Glomerular visceral epithelial cell (primary cell): ENCODE measurements around the gene CACNB4.
"Not testable (repeated sequence)": the region's sequence is repeated elsewhere in the genome, so short reads cannot be mapped to it uniquely, and the experiment has no call there.

Experiments
- DNase-seq: peaks from one replicate; pipeline ENCODE4 v3.0.0-alpha.2; 2016; ENCODE audit errors: extremely low spot score

The CACNB4 gene

DNA sequence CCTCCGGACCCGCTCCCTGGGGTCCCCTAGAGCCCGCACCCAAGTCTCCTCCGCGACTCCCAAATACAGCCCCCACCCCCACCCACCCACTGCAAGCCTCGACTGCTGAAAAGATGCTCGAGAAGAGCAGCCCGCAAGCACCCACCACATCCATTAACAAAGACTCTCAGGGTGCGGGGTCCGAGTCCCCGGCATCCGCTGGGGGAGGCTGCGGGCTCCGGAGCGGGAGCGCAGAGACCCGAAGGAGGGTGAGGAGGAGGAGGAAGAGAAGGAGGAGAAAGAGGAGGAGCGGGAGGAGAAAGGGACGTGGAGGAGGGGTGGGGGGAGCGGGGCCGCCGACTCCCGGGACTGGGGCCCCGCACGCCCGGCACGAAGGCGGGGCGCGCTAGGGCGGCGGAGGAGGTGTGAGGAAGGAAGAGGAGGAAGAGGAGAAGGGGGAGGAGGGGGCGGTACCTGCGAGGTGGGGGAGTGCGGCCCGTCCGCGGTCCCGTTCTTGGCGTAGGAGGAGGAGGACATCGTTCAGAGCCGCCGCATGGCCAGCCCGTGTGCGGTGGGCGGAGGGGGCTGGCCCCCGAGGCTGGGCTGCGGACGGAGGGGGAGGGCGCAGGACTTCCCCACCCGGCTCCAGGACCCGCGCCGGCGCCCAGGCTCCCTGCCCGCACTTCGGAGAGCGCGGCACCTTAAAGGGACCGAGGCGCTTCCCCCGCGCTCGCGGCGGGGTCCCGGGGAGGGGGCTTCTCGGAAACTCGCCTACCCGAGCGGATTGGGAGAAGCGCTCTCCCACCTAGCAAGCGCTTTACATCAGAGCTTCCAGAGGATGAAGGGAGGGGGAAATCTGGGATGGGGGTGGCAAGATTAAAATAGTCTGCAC is at the start of gene CACNB4:
TSS of gene CACNB4 (minus strand) at position 549 of the 871 bp plus-strand sequence.
- peak; percentile 35 for DNase-seq

DNA sequence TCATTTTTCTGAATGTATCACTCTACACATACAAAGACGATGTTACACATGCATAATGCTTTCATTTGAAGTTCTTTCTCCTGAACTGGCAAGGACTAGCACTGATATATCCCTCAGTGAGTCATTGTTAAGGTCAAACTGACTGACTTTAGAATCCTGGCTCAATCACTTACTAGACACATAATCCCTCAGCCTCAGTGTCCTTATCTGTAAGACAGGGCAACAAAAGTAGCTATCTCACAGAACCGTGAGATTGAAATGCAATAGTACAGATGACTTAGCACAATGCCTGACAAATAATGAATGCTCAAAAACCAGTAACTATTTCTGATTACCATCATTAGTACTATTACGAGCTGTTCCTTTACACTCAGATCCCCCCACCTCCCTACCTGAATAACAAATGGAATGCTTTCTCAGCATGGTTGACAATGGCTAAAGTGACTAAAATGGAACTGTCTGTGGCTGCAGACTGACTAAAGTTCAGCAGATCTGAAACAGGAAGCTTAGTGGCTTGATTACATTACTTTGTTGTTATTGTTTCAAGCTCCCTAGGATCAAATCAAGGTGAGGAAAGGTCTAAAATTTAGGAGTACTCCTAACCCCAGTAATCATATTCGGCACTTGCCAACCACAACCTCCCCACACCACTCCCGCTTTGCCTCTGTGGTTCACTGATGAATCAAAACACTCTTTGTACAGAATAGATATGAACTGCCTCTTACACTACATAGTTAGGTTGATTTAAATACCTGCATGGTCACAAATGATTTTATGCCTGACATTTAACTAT is 35.8 kb upstream of the CACNB4 start:
- DNase-seq = peak; percentile 23

DNA sequence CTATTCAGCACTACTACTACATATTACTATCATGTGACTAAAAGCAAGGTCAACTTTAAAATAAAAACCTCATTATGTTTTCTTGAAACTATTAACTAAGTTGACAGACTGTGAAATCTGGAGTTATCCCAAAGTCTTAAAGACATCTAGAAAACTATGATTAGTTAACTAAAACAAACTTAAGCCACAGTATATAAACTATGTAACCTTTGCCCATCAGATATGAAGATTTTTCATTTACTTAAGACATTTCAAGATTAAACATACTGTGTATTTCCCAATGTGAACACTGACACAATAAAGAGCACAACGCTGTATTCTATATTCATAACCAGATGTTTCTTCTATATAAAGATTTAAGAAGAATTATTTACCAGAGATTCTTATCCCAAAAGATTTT is 33.5 kb upstream of the CACNB4 start:
- no peak for DNase-seq

DNA sequence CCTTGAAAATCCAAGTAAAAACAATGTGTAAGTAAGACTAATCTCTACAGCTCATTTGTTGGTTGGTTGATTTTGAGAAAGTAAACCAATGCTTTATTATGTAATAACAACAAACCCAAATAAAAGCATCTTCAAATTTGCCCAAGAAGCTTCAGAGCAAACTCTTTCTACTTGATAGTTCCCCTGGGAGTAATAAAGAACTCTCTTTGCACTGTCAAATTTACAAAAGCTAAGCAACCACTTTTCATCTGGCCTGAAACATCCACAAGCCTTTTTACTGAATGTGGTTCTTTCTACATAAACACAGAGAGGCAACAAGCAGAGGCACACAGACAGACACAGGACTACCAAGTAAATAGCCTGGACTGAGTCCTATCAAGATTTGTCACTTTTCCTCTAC is 28.8 kb upstream of the CACNB4 start:
- no peak for DNase-seq

DNA sequence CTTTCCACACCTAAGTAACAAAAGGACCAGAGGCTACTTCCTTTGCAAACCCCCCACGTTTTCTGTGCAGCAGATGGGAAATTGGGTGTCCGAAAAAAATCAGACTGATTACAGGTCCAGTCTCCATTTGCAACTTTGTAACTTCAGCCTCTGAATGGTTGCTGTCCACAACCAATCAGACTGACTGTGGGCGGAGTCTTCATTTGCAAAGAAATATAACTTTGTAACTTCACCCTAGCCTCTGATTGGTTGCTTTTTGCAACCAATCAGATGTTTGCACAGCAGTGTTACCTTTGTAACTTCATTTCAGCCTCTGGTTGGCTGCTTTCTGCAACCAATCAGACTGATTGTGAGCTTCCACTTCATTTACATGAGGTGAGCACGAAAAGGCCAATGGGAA is 27.8 kb upstream of the CACNB4 start:
- DNase-seq = no peak

DNA sequence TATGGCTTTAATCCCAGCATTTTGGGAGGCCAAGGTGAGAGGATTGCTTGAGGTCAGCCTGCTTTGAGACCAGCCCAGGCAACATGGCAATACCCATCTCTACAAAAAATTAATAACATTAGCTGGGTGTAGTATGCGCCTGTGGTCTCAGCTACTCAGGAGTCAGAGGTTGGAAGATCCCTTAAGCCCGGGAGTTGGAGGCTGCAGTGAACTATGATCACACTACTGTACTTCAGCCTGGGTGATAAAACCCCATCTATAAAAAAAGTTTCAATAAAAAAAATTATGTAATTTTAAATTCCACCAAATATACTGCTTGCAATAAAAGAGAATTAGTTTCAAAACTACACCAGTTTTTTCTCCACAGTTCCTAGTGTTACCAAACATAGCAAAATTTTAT is 23.3 kb upstream of the CACNB4 start:
- DNase-seq = no peak

DNA sequence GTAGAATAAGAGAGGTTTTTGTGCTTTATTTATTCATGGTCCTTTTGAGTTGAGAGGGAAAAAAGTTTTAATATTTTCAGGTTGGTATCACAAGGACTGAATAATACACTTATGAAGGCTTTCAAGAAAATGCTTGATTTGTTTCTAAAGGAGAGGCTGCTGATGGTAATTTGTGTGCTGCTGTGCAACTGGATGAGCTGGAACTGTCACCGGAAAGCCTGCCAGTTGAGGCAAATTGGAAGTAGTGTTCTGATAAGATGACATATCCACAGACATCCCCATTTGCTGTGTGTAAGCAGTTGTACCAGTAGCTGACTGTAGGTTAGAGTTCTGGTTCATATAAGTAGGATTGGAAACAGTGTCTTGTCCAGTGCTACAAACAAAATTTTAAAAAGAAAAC is 21.6 kb upstream of the CACNB4 start:
- DNase-seq = no peak

DNA sequence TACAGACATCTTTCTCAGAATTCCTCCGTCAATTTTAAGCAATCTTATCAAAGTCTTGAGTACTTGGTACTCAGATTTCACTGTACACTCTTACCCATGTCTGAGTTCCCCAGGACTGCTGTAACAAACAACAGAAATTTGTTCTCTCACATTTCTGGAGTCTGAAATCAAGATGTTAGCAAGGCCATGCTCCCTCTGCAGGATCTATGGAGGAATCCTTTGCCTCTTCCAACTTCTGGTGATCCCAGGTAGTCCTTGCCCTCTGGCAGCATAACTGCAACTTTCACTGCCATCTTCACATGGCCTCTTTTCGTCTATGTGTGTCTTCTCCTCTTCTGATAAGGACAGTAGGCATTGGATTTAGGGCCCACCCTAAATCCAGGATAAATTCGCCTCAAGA is 17.1 kb upstream of the CACNB4 start:
- DNase-seq = peak; percentile 14

DNA sequence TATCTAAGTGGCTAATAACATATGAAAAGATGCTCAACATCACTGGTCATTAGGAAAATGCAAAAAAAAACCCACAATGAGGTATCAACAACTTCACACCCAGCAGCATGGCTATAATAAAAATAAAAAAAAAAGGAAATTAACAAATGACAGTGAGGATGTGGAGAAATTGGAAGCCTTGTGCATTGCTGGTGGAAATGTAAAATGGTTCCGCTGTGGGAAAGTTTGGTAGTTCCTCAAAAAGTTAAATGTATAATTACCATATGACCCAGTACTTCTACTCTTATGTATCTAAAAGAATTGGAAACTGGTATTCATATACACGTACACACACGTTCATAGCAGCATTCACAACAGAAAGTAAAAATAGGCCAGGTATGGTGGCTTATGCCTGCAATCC is 15.5 kb upstream of the CACNB4 start:
- DNase-seq = no peak

DNA sequence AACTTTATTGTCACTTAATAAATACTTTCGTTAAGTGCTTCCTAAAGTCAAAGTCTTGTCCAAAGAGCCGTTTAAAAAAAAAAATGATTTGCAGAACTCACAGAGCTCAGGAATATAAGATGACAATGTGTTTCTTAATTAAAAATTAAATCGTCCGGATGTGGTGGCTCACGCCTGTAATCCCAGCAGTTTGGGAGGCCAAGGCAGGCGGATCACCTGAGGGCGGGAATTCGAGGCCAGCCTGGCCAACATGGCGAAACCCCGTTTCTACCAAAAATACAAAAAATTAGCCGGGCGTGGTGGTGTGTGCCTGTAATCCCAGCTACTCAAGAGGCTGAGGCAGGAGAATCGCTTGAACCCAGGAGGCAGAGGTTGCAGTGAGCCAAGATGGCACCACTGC is 8.3 kb upstream of the CACNB4 start:
- not testable (repeated sequence) for DNase-seq

DNA sequence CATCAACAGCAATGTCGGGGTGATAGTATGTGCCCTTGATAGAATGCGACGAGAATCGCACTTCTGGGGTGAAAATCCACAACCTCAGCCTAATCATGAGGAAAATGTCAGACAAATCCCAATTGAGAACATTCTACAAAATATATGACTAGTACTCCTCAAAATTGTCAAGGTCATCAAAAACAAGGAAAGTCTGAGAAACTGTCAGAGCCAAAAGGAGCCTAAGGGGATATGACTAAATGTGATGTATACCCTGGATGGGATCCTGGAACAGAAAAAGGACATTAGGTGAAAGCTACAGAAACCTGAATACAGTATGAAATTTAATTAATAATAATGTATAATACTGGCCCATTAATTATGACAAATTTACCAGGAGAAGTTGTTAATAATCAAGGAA is 7.6 kb upstream of the CACNB4 start:
- DNase-seq = no peak

DNA sequence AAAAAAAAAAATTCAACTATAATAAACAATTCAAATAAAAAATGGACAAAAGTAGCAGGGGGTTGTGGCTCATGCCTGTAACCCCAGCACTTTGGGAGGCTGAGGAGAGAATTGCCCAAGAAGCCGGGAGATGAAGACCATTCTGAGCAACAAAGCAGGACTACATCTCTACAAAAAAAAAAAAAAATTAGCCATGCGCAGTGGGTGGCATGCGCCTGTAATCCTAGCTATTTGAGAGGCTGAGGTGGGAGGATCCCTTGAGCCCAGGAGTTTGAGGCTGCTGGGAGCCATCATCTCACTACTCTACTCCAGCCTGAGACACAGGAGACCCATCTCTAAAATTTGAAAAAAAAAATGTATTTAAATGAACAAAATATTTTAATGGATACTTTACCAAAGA is 4.4 kb upstream of the CACNB4 start:
- DNase-seq = no peak

DNA sequence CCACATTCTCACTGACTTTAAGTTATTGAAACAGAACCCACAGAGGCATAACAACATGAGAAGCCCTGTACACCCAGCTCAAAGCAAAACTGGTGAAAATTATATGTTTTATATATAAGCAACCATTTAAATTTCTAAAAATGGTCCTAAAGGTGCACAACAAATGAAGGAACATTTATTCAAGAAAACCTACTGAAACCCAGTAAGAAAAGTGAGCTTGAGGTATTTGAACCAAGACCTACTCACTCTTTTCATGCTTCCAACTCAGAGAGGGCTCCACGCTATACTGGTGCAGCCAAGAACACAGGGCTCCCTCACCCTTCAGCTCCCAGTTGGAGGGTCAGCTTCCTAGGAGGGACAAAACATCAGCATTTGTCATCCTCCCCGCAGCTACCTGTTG is 2.1 kb upstream of the CACNB4 start:
- DNase-seq = no peak

DNA sequence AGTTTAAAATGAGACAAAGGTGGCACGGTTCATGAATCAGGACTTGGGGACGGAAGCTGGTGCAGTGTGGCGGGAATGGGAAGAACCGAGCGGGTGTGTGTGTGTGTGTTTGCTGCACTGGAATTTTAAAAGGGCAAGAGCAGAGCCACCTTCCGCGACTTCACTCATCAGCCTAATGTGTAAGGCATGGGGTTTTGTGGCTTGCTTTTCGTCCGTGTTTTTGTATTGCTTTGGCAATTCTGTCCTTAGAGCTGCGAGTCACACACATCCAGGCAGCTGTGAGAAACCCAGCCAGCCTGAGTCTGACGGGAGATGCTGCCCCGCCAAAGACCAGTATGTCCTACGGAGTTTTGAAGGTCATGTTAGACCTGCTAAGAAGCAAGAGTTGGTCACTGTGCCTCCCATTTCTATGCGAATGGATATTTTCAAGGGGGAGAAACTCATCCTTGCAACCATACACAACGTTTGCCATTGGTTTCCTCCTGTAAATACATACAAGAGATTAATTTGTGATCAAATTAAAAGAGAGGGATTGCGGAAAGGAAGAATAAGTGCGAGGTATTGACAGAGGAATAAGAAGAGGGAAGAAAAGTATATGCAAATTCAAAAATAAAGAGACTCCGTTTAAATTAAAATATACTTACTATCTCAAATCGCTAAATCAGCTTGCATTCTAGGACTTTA is 665 bp upstream of the CACNB4 start:
- peak; percentile 32 for DNase-seq

DNA sequence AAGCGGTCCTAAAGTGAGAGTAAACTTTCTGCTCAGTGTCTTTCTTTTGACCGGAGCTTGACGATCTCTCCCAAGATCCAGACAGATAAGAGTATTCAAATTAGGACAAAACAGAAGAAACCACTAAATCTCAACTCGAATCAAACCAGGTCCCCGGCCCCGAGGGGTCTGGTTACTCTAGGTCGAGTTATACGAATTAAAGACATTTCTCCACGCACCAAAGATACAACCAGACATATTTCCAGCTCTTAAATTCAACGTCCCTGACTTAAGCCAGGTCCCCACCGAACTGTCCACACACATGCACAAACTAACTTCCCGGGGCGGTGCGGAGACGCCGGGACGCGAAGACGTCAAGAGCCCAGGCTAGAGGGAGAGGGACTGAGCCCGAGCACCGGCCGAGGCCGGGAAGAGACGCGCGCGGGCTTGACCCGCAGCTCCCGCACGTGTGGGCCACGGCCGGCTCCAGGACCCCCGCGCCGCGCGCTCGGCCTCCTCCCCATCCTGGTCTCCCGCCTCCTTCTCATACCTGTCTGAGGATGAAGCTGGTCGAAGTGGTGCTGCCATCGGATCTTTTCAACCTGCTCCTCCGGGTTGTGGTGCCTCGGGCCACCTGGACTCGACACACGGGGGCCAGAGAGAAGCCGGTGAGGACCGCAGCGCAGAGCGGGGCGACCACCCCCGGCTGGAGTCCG is 896 bp downstream of the CACNB4 start:
- DNase-seq = peak; percentile 22

DNA sequence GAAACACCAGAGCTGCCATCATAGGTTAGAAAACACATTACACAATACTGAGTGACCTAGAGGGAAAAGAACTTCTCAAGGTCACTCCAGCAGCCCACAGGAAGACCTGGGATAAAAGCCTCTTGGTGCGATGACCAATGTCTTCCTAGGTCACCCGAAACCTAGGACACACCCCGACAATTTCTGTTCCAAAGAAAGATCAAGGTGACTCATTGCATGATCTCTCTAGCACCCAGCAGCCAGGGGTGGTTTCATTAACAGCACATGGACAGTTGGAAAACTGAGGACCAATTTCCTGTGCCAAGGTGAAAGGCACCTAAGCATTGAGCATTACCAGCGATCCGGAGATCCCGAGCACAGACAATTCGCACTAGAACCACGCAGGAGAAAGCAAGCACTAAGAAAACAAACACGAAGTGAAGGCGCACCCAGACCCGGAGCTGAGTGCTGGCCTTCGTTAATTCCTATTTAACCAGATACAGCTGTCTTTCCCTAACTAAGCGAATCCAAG is 1.5 kb downstream of the CACNB4 start:
- DNase-seq = peak; percentile 33

DNA sequence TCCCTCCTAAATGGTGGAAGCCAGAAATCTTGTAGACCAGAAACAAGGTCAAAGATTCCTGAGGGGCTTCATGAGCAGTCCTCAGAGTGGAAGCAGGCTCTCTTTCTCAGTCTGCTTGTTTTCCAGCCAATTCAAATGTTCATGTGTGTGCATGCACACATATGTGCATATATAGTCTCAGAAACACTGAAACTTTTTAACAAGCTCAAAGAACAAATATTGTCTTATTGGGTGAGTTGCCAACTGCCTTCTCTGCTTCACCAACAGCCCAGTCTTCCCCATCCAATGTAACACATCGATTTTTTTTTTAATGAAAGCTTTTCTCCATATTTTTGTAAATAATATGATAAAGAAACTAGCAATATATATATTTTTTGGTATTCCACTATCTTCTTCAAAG is 3.7 kb downstream of the CACNB4 start:
- no peak for DNase-seq

DNA sequence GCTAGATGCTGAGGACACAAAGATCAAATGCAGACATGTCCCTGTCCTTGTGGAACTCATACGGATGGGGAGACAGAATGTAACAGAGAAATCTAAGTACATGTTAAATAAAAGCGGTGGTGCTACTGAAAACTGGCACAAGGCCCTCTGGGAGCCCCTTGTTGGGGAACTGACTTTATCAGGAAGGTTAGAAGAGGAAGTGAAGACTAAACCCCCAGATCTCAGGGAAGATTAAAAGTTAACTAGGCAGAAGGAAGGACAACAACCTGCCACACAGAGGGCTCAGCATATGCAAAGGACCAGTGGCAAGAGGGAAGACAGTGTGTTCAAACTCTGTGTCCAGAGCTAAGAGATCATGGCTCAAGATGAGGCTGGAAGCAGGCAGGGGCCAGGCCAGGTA is 4.8 kb downstream of the CACNB4 start:
- no peak for DNase-seq

DNA sequence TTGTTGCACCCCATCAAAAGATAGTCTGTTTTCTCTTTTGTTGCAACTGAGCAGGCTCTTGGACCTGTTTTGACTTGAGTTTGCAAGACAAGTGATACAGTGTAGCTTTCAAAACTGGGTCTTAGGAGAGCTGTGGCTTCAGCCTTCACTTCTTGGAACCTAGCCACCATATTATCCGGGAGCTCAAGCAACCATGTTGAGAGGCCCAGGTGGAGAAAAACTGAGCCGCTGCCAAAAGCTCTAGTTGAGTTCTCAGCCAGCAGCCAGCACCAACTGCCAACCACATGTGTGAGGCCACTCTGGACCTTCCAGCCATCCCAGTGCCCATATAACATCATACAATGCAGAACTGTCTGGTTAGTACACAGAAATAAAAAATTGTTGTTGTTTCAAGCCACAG is 5.4 kb downstream of the CACNB4 start:
- no peak for DNase-seq

DNA sequence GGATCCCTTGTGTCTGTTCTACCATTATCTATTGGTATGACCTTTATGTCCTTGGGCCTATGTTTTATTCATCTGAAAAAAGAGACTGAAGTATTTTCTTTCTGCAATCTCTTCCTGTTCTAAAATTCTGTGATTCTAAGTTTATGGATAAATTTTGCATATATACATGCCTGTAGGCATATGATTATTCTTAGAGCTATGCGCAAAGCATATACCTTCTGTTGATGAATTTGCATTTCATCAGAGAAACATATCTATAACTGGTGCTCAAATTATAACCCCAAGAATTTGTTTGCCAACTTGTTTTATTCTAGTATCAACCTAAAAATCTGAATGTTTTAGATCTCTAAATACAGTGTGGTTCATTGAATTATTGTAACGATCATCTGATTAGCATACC is 6.7 kb downstream of the CACNB4 start:
- no peak for DNase-seq

DNA sequence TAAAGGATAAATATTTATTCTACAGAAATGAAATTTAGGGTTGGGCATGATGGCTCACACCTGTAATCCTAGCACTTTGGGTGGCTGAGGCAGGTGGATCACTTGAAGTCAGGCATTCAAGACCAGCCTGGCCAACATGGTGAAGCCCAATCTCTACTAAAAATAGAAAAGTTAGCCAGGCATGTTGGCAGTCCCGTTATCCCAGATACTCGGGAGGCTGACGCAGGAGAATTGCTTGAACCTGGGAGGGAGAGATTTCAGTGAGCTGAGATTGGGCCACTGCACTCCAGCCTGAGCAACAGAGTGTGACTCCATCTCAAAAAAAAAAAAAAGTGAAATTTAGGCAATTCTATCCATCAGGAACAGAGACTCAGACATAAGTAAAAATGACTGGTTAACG is 8.1 kb downstream of the CACNB4 start:
- not testable (repeated sequence) for DNase-seq

DNA sequence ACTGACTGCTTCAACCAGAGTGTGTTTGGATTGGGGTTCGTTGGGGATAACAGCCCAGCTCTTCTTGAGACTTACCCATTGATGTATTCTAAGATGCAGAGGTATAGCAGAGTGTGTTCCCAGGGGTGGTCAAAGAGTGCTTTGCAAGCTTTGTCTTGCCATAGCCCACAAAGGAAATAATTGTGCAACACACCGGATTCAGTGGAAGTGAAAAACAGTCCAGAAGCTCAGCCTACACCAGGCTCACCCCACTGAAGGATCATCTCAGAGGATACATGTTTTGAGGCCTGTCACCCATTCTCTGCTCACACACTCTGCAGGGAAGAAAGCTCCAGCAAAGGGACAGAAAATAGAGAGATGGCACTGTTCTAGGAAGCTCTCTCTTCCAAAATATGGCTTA is 9.6 kb downstream of the CACNB4 start:
- DNase-seq = no peak
